Stomach (tissue), 9 donors: Measurements from ENCODE around the gene SMYD3. TPM values are rescaled to one million over a fixed set of nuclear protein-coding genes. Genes with fewer than 3 reads are reported as not detected.

Experiments used
- DNase-seq, 2 donors: peaks; one replicate each; pipeline versions ENCODE4 v3.0.0 to v3.0.0-alpha.2; 2013 to 2019
- H3K27ac ChIP-seq, 5 donors: fragments of 200-600 bp in 4 of 5; sonication (generic) in 4 of 5; one replicate each; pipeline ENCODE4 v1.5.1; 2013 to 2019; ENCODE audit warnings: mild to moderate bottlenecking in 1 of 5, moderate library complexity in 1 of 5
- H3K27me3 ChIP-seq, 3 donors: fragments of 200-600 bp; sonication (generic); one replicate each; pipeline ENCODE4 v1.5.1; 2017 to 2019; ENCODE audit warnings: mixed run types in 1 of 3
- H3K36me3 ChIP-seq, 4 donors: fragments of 200-600 bp; sonication (generic); 1 replicate in 3 of 4; 2 replicates in 1 of 4; pipeline ENCODE4 v1.5.1; 2016 to 2019
- H3K4me1 ChIP-seq, 4 donors: fragments of 200-600 bp; sonication (generic); one replicate each; pipeline ENCODE4 v1.5.1; 2016 to 2019
- H3K4me3 ChIP-seq, 4 donors: fragments of 200-600 bp; sonication (generic) in 3 of 4; one replicate each; pipeline ENCODE4 v1.5.1; 2016 to 2019; ENCODE audit warnings: mild to moderate bottlenecking in 1 of 4
- H3K9me3 ChIP-seq, 4 donors: fragments of 200-600 bp; sonication (generic); one replicate each; pipeline ENCODE4 v1.5.1; 2016 to 2019
- EP300 ChIP-seq: sonication (generic); formaldehyde crosslinking; IDR thresholded peaks from one replicate; pipeline ENCODE4 v1.6.1; 2017; ENCODE audit warnings: antibody characterized with exemption
- POLR2A ChIP-seq, 4 donors: fragments of 450-650 bp; IDR thresholded peaks; one replicate each; pipeline ENCODE4 v1.6.1; 2016; ENCODE audit warnings: antibody characterized with exemption in 4 of 4, control low read depth in 2 of 4, mild to moderate bottlenecking in 1 of 4, moderate library complexity in 1 of 4
- POLR2AphosphoS5 ChIP-seq, 3 donors: sonication (generic); formaldehyde crosslinking; IDR thresholded peaks; one replicate each; pipeline ENCODE4 v1.6.1; 2016; ENCODE audit warnings: antibody characterized with exemption in 3 of 3
- WGBS, 5 donors: extraction: QIAGEN DNeasy Blood & Tissue Kit in 3 of 5; methylation state at CpG; one replicate each; pipeline versions ENCODE4 v1.1.5 to v1.1.7; 2013 to 2018; 5-methylcytosine and 5-hydroxymethylcytosine counted together
- intact Hi-C: fragments of 100-400 bp; cut with DNase I; formaldehyde crosslinking; loops from one replicate; pipeline ENCODE4 v1.15.1; 2023; ENCODE audit warnings: low total_unique reads
- polyA plus RNA-seq, 3 donors: library from polyadenylated mRNA; stranded (reverse); fragments of 200-250 nt; gene quantifications; one replicate each; pipeline ENCODE4 v1.2.3, GENCODE V29; 2013
- total RNA-seq, 5 donors: library from RNA; depleted of rRNA; stranded (reverse); fragments of >200 nt; gene quantifications; one replicate each; pipeline versions ENCODE4 v1.1.0 to v1.2.3, GENCODE V29; 2014 to 2016
- TF ChIP-seq, protein P1 (sequence below), 7 experiments: fragments of 450-650 bp in 4 of 7; fragments of 200-600 bp in 3 of 7; sonication (generic) in 3 of 7; IDR thresholded peaks; one replicate each; pipeline ENCODE4 v1.5.1; 2016 to 2019; ENCODE audit warnings: antibody characterized with exemption in 7 of 7, control low read depth in 2 of 7, mild to moderate bottlenecking in 1 of 7
- donor health status: healthy with polysubstance abuse.
- donor health status: Bipolar disorder and iron deficiency.
- donor health status: healthy.

The SMYD3 gene
- total and polyA plus RNA-seq, 8 donors = 6.4 to 196 (median 27.8) TPM

DNA sequence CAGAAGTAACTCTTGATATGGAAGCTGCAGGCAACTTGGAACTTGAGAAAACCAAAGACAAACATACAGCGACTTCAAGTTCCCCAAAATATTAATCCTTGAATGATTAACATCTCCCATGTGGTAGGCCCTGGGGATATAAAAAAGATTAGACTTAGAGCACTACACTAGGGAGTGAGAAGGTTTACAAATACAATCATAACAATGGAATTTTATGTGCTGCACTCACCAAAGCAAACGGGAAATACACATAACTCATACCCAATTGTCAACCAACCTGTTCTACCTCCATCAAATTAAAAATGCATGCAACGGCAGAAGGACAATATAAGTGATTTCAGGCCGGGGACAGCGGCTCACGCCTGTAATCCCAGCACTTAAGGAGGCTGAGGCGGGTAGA, 3.7 kb downstream of the SMYD3 start:
- TF ChIP-seq, protein P1, sequence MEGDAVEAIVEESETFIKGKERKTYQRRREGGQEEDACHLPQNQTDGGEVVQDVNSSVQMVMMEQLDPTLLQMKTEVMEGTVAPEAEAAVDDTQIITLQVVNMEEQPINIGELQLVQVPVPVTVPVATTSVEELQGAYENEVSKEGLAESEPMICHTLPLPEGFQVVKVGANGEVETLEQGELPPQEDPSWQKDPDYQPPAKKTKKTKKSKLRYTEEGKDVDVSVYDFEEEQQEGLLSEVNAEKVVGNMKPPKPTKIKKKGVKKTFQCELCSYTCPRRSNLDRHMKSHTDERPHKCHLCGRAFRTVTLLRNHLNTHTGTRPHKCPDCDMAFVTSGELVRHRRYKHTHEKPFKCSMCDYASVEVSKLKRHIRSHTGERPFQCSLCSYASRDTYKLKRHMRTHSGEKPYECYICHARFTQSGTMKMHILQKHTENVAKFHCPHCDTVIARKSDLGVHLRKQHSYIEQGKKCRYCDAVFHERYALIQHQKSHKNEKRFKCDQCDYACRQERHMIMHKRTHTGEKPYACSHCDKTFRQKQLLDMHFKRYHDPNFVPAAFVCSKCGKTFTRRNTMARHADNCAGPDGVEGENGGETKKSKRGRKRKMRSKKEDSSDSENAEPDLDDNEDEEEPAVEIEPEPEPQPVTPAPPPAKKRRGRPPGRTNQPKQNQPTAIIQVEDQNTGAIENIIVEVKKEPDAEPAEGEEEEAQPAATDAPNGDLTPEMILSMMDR (IDR thresholded peaks at IDR 0.05) = no peak
- TF ChIP-seq EP300 = no peak
- TF ChIP-seq POLR2A (IDR thresholded peaks at IDR 0.05) = no peak
- TF ChIP-seq POLR2AphosphoS5 (IDR thresholded peaks at IDR 0.05) = no peak
- Histone ChIP-seq H3K27me3 (no peaks in the 10 kb centered on the region), H3K4me1 (peaks cover 5 to 22% (median 16%) of the 10 kb centered on the region in 4 donors), H3K4me3 (no peak overlapping the region), H3K9me3 (no peaks in the 10 kb centered on the region), H3K36me3 (no peaks in the 10 kb centered on the region), H3K27ac (no peak overlapping the region)
- DNase-seq = no peak
- 70 to 77% (median 72%) methylated on average over 7 of the region's 7 CpGs for WGBS, 5 donors
- intact Hi-C loops = loop anchor here (10.0 kb wide), 1 partner anchor 191 kb away; no protein-coding TSS in a partner anchor

DNA sequence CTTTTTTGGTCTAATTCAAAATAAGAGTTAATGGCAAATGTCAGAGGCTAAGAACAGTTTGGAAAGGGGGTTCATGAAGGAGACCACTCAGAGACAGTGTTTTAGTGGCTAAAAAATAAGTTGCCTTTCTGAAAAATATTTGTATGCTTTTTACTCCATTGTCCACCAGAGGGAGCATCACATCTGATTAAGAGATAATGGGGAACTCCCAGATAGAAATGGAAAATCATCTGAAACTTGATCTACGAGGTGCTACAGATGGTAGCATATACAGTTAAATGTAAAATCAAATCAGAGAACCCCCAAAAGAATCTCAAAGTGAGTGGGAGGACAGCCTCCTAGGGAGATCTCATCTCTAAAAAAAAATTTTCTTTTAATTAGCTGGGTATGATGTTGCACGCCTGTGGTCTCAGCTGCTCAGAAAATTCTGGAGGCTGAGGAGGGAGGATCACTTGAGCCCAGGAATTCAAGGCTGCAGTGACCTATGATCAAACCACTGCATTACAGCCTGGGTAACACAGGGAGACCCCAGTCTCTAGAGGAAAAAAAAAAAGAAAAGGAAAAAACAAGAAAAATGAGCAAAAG, 9.7 kb downstream of the SMYD3 start:
- 49 to 58% (median 55%) methylated on average over 2 of the region's 2 CpGs for WGBS, 5 donors
- no peak for TF ChIP-seq EP300
- no peak for TF ChIP-seq POLR2A (IDR thresholded peaks at IDR 0.05)
- TF ChIP-seq, protein P1 (IDR thresholded peaks at IDR 0.05) = peak in 5 of 7 experiments; percentile 25 to 70 (median 52)
- no peak for TF ChIP-seq POLR2AphosphoS5 (IDR thresholded peaks at IDR 0.05)
- intact Hi-C loops = loop anchor here (10.0 kb wide), 1 partner anchor 257 kb away; no protein-coding TSS in a partner anchor
- peak in 1 of 2 donors; percentile 80 for DNase-seq
- Histone ChIP-seq H3K27me3 (no peaks in the 10 kb centered on the region), H3K4me1 (peaks cover 0 to 12% (median 6%) of the 10 kb centered on the region in 4 donors), H3K9me3 (no peaks in the 10 kb centered on the region), H3K4me3 (no peak overlapping the region), H3K27ac (no peak overlapping the region), H3K36me3 (no peaks in the 10 kb centered on the region)

DNA sequence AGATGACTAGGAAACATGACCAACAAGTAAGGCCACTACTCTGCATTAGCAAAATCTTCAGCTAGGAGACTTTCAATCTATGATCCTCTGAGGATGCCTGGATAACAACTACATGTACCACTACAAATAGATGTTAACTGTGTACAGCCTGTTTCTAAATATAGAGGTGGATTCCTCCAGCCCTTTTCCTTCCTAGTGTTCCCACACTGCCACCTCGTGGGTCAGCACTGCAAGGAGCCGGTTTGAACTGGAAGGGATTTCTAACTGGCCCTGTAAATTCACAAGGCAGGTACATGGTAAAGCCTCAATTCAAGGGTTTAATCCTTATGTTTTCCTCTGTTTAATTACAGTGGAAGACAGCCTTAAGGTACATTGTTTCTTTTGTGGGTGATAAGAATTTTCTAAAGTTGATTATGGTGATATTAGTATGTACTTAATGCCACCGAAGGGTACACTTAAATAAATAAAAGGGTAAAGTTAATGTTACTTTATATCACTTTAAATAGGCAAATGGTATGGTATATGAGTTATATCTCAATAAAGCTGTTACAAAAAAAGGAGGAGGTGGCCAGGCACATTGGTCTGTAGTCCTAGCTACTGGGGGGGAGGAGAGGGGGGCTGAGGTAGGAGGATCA, 14.4 kb downstream of the SMYD3 start:
- intact Hi-C loops = loop anchor here (10.0 kb wide), 1 partner anchor 262 kb away; no protein-coding TSS in a partner anchor
- Histone ChIP-seq H3K9me3 (no peaks in the 10 kb centered on the region), H3K27me3 (no peaks in the 10 kb centered on the region), H3K36me3 (no peaks in the 10 kb centered on the region), H3K4me3 (no peak overlapping the region), H3K4me1 (peaks cover 0 to 16% (median 10%) of the 10 kb centered on the region in 4 donors), H3K27ac (peak overlapping the region in 1 of 5 donors; percentile 43)
- TF ChIP-seq, protein P1 (IDR thresholded peaks at IDR 0.05) = peak in 5 of 7 experiments; percentile 22 to 74 (median 59)
- no peak for TF ChIP-seq POLR2AphosphoS5 (IDR thresholded peaks at IDR 0.05)
- WGBS, 5 donors = 16 to 26% (median 17%) methylated on average over 3 of the region's 3 CpGs
- DNase-seq = peak; percentile 70 to 90

DNA sequence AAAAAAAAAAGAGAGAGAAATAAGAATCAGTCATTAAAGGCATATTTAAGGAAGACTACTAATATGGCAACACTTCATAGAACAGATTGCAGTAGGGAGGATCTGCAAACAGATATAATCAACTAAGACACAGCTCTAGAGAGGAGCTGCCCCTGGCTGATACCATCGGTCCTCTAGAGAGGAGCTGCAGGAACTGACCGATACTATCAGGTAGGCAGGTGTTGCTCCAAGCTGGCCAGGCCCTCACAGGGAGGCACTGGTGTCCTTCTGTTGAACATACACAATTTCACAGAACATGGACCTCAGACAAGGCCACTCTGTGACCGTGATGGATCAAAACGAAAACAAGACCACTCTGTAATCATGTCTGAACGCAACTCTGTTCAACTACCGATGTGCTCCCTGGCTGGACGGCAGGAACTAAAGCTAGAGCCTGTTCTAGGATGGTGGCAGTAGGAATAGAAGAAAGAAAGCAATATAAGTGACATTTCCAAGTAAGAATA, 15.5 kb downstream of the SMYD3 start:
- TF ChIP-seq POLR2AphosphoS5 (IDR thresholded peaks at IDR 0.05) (no peak), EP300 (no peak), POLR2A (IDR thresholded peaks at IDR 0.05) (no peak)
- TF ChIP-seq, protein P1 (IDR thresholded peaks at IDR 0.05) = no peak
- no peaks in the 10 kb centered on the region for H3K9me3 ChIP-seq
- intact Hi-C loops = loop anchor here (10.0 kb wide), 1 partner anchor 263 kb away; no protein-coding TSS in a partner anchor
- no peak overlapping the region for H3K27ac ChIP-seq
- no peak overlapping the region for H3K4me3 ChIP-seq
- H3K4me1 ChIP-seq = peaks cover 0 to 12% (median 8%) of the 10 kb centered on the region in 4 donors
- H3K36me3 ChIP-seq = no peaks in the 10 kb centered on the region
- no peaks in the 10 kb centered on the region for H3K27me3 ChIP-seq
- no peak for DNase-seq
- WGBS, 5 donors = 90 to 95% (median 94%) methylated on average over 7 of the region's 7 CpGs
